GM18909 (cell line): ENCODE data around the gene IL19.

Experiments
- ATAC-seq: cut with Tn5 transposase; IDR thresholded peaks from one replicate; pipeline ENCODE4 v1.9.1; 2021; ENCODE audit warnings: mild to moderate bottlenecking; ENCODE audit not compliant: unreplicated experiment, poor library complexity

IL19 gene

GRCh38 chr1:206796981-206797402 lies 26.4 kb downstream of the IL19 start:
- no peak for ATAC-seq

GRCh38 chr1:206797534-206798383 lies 27.2 kb downstream of the IL19 start:
- no peak for ATAC-seq

- no peak for ATAC-seq
Measured at GRCh38 chr1:206798384-206798996, 27.9 kb downstream of the IL19 start.

GRCh38 chr1:206799311-206799710 lies 28.7 kb downstream of the IL19 start:
- no peak for ATAC-seq

GRCh38 chr1:206800411-206800810 lies 29.8 kb downstream of the IL19 start:
- ATAC-seq, result no peak

- no peak for ATAC-seq
Measured at GRCh38 chr1:206800891-206801290, 30.3 kb downstream of the IL19 start.

GRCh38 chr1:206801467-206801866 lies 30.9 kb downstream of the IL19 start:
- ATAC-seq, result no peak

GRCh38 chr1:206802401-206802800 lies 31.8 kb downstream of the IL19 start:
- no peak for ATAC-seq

- peak; percentile 97 for ATAC-seq
Measured at GRCh38 chr1:206803221-206803730, 32.7 kb downstream of the IL19 start.

- no peak for ATAC-seq
Measured at GRCh38 chr1:206804156-206804737, 33.7 kb downstream of the IL19 start.

GRCh38 chr1:206805357-206805756 lies 34.8 kb downstream of the IL19 start:
- no peak for ATAC-seq

GRCh38 chr1:206808615-206809014 lies 38.0 kb downstream of the IL19 start:
- peak; percentile 51 for ATAC-seq

- no peak for ATAC-seq
Measured at GRCh38 chr1:206809504-206810084, 39.0 kb downstream of the IL19 start.

- no peak for ATAC-seq
Measured at GRCh38 chr1:206812471-206812870, 41.9 kb downstream of the IL19 start.

- ATAC-seq, result no peak
Measured at GRCh38 chr1:206814716-206815341, 44.3 kb downstream of the IL19 start.

GRCh38 chr1:206816390-206817287 lies 46.1 kb downstream of the IL19 start:
- peak; percentile 76 for ATAC-seq

- no peak for ATAC-seq
Measured at GRCh38 chr1:206821493-206821892, 50.9 kb downstream of the IL19 start.

- no peak for ATAC-seq
Measured at GRCh38 chr1:206823727-206824126, 53.2 kb downstream of the IL19 start.

- no peak for ATAC-seq
Measured at GRCh38 chr1:206824331-206824730, 53.8 kb downstream of the IL19 start.
